Measurements from ENCODE around the gene PRUNE2.

Gene PRUNE2

DNA sequence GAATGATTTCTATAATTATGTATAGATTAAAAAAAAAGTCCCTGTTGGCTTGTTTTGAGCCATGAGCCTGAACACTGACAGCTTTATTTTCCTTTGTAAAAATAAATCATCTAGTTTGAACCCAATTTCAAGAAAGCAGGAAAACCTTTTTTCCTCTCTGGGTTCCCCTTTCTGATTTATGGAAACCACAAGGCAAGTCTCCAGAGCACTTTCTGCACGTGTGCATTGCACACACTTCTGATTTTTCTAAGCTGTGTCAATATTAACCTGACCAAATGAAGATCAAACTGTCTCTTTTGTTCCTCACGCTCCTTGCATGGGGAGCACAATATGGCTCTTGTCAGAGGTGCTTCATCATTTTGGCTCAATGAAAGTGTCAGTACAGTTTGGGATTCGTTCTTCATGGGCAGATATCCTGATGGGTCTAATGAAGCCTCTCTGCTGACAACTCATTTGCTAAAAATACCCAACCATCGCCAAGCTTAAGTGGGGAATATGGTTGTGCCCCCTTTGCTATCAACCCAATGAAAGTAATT lies 180.8 kb downstream of the PRUNE2 start:
- Histone ChIP-seq H3K9ac (ENCODE audit: low read depth, low read length) (no peak overlapping the region), H3K9me3 (ENCODE audit: control insufficient read depth, insufficient read depth, low read length) (no peaks in the 10 kb centered on the region), H3K27me3 (ENCODE audit: control insufficient read depth, insufficient read depth, low read length) (no peaks in the 10 kb centered on the region), H3K4me1 (ENCODE audit: control insufficient read depth, insufficient read depth, low read length) (no peaks in the 10 kb centered on the region), H3K4me3 (ENCODE audit: low read depth, low read length) (no peak overlapping the region), H3K36me3 (ENCODE audit: control insufficient read depth, insufficient read depth, low read length) (no peaks in the 10 kb centered on the region)

DNA sequence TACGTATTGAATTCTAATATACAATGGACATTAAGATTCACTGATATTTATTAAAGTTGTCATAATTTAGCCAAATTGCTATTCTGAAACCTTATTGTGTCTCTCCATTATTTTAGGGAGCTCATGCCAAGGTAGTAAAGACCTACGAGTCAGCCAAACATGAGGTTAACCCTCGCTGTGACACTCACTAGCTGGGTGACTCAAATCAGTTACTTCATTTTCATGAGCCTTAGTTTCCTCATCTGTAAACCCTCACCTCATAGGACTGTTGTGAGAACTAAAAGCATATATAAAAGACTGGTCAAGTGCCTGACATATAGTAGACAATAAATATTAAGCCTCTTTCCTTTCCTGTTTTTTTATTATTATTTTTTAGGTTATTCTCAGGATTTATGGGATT lies 185.7 kb downstream of the PRUNE2 start:
- Histone ChIP-seq H3K9ac (ENCODE audit: low read depth, low read length) (no peak overlapping the region), H3K4me1 (ENCODE audit: control insufficient read depth, insufficient read depth, low read length) (peaks cover 2% of the 10 kb centered on the region), H3K36me3 (ENCODE audit: control insufficient read depth, insufficient read depth, low read length) (no peaks in the 10 kb centered on the region), H3K27me3 (ENCODE audit: control insufficient read depth, insufficient read depth, low read length) (no peaks in the 10 kb centered on the region), H3K9me3 (ENCODE audit: control insufficient read depth, insufficient read depth, low read length) (no peaks in the 10 kb centered on the region), H3K4me3 (ENCODE audit: low read depth, low read length) (no peak overlapping the region)

DNA sequence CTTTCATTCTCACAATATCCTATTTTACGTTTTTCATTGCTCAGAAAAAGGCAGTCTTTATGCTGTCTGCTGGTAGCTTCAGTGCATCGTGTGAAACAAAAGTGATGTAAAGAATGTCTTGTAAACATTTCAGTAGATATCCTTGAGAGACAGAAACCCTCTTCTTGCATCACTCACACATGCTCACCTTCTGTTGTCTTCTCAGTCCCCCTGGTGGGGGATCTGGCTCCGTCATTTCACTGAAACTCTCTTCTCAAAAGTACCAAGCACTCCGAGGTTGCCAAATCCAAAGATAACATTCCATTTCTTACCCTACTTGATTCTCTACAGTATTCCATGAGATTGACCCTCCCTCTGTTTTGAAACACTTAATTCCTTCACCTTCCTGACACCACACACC lies 187.7 kb downstream of the PRUNE2 start:
- Histone ChIP-seq H3K9ac (ENCODE audit: low read depth, low read length) (no peak overlapping the region), H3K4me1 (ENCODE audit: control insufficient read depth, insufficient read depth, low read length) (peaks cover 2% of the 10 kb centered on the region), H3K9me3 (ENCODE audit: control insufficient read depth, insufficient read depth, low read length) (no peaks in the 10 kb centered on the region), H3K27me3 (ENCODE audit: control insufficient read depth, insufficient read depth, low read length) (no peaks in the 10 kb centered on the region), H3K36me3 (ENCODE audit: control insufficient read depth, insufficient read depth, low read length) (no peaks in the 10 kb centered on the region), H3K4me3 (ENCODE audit: low read depth, low read length) (no peak overlapping the region)

DNA sequence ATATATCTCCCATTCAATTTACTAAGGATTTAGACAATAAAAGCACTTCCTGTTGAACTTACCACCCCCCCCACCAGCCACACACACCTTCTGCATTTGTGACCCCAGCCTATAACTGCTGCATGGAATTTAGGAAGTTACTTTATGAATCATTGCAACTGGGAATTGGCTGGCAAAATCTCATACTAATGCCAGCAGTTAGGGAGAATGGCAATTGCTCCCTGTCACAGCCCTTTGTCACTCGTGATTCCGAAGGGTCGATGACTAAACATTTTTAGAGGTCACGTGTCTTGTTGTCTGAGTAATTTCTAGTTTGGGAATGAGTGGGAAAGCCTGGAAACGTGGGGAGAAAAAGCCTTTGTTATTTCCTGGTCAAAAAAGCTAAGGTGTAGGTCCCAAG lies 188.3 kb downstream of the PRUNE2 start:
- H3K36me3 ChIP-seq (ENCODE audit: control insufficient read depth, insufficient read depth, low read length): no peaks in the 10 kb centered on the region

DNA sequence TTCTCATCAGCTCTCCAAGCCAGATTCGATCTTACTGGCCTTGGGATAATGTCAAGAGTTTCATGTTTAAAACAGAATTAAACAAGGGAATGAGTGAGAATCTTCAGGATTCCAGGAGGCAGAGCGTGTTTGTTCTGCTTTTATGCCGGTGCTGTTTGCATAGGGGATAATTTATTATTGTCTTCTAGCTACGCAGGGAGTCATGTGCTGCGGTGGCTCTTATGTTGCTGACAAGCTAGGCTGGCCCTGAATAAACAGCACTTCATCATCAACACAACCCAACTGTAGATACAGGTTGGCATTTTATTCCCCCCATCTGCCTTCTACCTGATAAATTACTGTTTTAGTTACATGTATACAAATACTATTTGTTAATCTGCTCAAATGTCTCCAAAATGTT lies 188.7 kb downstream of the PRUNE2 start:
- peaks cover 2% of the 10 kb centered on the region for H3K4me1 ChIP-seq (ENCODE audit: control insufficient read depth, insufficient read depth, low read length)
- no peak overlapping the region for H3K4me3 ChIP-seq (ENCODE audit: low read depth, low read length)
- no peaks in the 10 kb centered on the region for H3K36me3 ChIP-seq (ENCODE audit: control insufficient read depth, insufficient read depth, low read length)
- no peaks in the 10 kb centered on the region for H3K27me3 ChIP-seq (ENCODE audit: control insufficient read depth, insufficient read depth, low read length)
- no peaks in the 10 kb centered on the region for H3K9me3 ChIP-seq (ENCODE audit: control insufficient read depth, insufficient read depth, low read length)
- H3K9ac ChIP-seq (ENCODE audit: low read depth, low read length): no peak overlapping the region

More for the DNA sequence above, 188.3 kb downstream of the PRUNE2 start:
- H3K4me1 ChIP-seq (ENCODE audit: control insufficient read depth, insufficient read depth, low read length): peaks cover 2% of the 10 kb centered on the region
- no peak overlapping the region for H3K9ac ChIP-seq (ENCODE audit: low read depth, low read length)
- no peaks in the 10 kb centered on the region for H3K27me3 ChIP-seq (ENCODE audit: control insufficient read depth, insufficient read depth, low read length)
- no peak overlapping the region for H3K4me3 ChIP-seq (ENCODE audit: low read depth, low read length)
- H3K9me3 ChIP-seq (ENCODE audit: control insufficient read depth, insufficient read depth, low read length): no peaks in the 10 kb centered on the region

DNA sequence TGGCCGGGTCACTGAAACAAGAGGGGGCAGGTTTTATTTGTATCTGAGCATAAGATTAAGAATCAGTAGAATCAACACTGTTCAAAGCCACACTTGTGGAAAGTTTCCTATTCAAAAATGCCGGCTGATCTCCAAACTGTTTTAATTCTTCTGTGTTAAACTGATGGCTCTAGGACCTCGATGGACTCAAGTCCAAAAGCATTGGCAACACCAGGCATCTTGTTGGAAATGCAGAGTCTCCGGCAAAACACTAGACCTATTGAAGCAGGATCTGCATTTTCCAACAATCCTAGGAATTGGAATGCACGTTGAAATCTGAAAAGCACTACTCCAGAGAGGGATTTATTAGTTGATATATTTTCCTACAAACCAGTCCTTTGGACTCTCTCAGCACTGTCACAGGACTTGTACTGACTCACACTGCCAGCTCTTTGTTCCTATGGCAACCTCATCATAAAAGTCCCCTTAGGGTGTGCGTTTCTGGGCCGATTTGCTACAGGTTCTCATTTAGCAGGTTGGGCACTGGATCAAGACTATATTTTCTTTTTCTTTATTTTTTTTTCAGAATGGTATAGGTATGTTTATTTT lies 189.7 kb downstream of the PRUNE2 start:
- Histone ChIP-seq H3K4me1 (ENCODE audit: control insufficient read depth, insufficient read depth, low read length) (peaks cover 2% of the 10 kb centered on the region), H3K27me3 (ENCODE audit: control insufficient read depth, insufficient read depth, low read length) (no peaks in the 10 kb centered on the region), H3K9ac (ENCODE audit: low read depth, low read length) (no peak overlapping the region), H3K4me3 (ENCODE audit: low read depth, low read length) (no peak overlapping the region), H3K9me3 (ENCODE audit: control insufficient read depth, insufficient read depth, low read length) (no peaks in the 10 kb centered on the region), H3K36me3 (ENCODE audit: control insufficient read depth, insufficient read depth, low read length) (no peaks in the 10 kb centered on the region)

DNA sequence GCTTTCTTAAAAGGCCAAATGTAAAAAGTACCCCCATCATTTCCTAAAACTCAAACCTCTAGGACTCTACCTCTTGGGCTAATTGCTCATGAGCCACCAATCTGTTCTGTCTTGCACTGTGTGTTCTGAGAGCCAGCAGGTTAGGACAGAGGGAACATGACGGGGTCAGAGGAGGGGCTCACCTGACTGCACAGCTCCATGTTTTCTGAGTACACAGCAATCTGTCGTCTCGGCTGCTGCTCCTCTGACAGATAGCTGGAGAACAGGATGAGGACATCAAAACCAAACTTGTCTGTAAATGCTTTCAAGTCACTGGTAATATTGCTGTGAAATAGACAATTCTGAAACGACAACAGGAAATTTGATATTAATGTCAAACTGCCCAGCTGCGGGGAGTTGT lies 192.5 kb downstream of the PRUNE2 start:
- Histone ChIP-seq H3K27me3 (ENCODE audit: control insufficient read depth, insufficient read depth, low read length) (no peaks in the 10 kb centered on the region), H3K36me3 (ENCODE audit: control insufficient read depth, insufficient read depth, low read length) (no peaks in the 10 kb centered on the region), H3K9ac (ENCODE audit: low read depth, low read length) (no peak overlapping the region), H3K9me3 (ENCODE audit: control insufficient read depth, insufficient read depth, low read length) (no peaks in the 10 kb centered on the region), H3K4me3 (ENCODE audit: low read depth, low read length) (no peak overlapping the region), H3K4me1 (ENCODE audit: control insufficient read depth, insufficient read depth, low read length) (peaks cover 2% of the 10 kb centered on the region)

DNA sequence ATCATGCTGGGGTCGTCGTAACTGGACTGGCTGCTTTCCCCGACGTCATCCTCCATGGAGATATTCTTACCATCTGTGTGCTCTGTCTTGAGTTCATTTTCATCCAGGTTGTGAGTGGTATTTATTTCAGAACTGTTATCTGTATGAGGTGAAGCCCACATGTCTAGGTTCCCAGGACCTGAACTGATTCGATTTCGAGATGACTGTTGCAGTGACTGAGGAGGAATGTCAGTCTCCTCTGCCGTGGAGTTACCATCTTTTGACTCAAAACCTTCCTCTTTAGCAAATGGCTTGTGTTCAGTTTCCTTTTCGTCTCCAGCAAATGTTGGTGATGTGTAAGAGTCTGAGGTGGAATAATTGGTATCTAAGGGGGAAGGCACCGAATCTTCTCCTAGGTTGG lies 196.9 kb downstream of the PRUNE2 start:
- H3K4me1 ChIP-seq (ENCODE audit: control insufficient read depth, insufficient read depth, low read length): no peaks in the 10 kb centered on the region
- no peak overlapping the region for H3K9ac ChIP-seq (ENCODE audit: low read depth, low read length)
- no peak overlapping the region for H3K4me3 ChIP-seq (ENCODE audit: low read depth, low read length)
- H3K36me3 ChIP-seq (ENCODE audit: control insufficient read depth, insufficient read depth, low read length): no peaks in the 10 kb centered on the region
- H3K27me3 ChIP-seq (ENCODE audit: control insufficient read depth, insufficient read depth, low read length): no peaks in the 10 kb centered on the region
- no peaks in the 10 kb centered on the region for H3K9me3 ChIP-seq (ENCODE audit: control insufficient read depth, insufficient read depth, low read length)

DNA sequence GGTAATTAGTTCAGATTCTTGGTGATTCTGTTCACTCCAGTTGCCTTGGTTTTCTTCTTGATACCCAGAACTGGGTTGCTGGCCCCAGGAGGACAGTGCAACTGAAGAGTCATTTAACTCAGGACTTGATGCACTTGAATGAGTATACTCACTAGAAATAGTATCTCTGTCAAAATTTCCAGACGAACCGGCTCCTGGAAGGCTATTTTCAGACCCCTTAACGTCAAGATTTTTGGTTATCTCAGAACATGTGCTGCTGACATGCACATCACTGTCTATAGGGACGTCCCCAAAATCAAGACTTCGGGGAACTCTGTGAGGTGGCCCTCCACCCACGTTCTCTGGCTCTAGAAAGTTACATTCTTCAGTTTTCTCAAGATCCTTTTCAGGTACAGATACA lies 198.4 kb downstream of the PRUNE2 start:
- Histone ChIP-seq H3K36me3 (ENCODE audit: control insufficient read depth, insufficient read depth, low read length) (no peaks in the 10 kb centered on the region), H3K27me3 (ENCODE audit: control insufficient read depth, insufficient read depth, low read length) (no peaks in the 10 kb centered on the region), H3K9me3 (ENCODE audit: control insufficient read depth, insufficient read depth, low read length) (no peaks in the 10 kb centered on the region), H3K4me1 (ENCODE audit: control insufficient read depth, insufficient read depth, low read length) (no peaks in the 10 kb centered on the region), H3K9ac (ENCODE audit: low read depth, low read length) (no peak overlapping the region), H3K4me3 (ENCODE audit: low read depth, low read length) (no peak overlapping the region)

DNA sequence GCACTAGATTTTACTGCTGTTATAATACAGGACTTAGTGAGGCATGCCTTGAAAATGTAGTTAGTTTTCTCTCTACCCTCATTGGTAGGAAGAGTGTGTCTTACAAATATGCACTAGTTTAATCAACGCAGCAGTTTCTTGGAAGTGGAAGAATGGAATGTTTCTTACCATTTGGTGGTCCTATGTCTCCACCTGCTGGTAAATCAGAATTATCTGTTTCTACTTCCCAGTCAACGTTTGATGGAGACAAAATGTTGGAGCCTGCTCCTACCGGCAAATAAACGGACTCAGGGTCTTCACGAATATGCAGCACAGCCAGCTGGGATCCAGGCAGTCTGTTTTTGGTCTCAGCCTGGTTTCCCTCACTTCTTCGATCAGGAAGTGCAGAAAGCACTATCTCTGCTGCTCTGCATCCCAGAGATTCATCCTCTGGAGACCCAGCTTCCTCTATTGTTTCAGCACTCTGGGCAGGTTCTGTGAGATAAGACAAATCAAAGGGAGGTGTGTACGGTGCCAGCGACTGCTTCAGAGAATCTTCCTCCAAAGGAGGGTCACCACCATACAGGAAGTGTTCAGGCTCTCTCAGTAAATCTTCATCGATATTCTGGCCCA lies 201.2 kb downstream of the PRUNE2 start:
- no peaks in the 10 kb centered on the region for H3K27me3 ChIP-seq (ENCODE audit: control insufficient read depth, insufficient read depth, low read length)
- H3K9me3 ChIP-seq (ENCODE audit: control insufficient read depth, insufficient read depth, low read length): no peaks in the 10 kb centered on the region
- no peaks in the 10 kb centered on the region for H3K36me3 ChIP-seq (ENCODE audit: control insufficient read depth, insufficient read depth, low read length)
- no peak overlapping the region for H3K9ac ChIP-seq (ENCODE audit: low read depth, low read length)
- H3K4me1 ChIP-seq (ENCODE audit: control insufficient read depth, insufficient read depth, low read length): no peaks in the 10 kb centered on the region
- no peak overlapping the region for H3K4me3 ChIP-seq (ENCODE audit: low read depth, low read length)

DNA sequence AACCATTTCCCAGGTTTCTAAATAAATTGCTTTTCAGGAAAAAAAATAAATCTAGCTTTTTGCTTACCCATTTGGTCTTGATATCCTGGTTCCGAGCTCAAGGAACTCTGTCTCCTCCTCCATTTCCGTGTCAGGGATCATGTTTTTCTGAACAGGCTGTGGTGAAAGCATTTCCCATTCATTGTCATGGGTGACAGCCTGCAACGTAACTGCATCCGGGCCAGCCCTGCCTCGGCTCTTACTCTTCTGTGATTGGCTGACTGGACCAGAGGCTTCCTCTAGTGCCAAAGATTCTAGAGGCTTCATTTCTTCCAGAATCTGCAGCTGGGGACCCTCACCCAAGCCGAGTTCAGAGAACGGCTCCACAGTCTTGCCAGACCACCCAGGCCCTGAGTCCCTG lies 202.6 kb downstream of the PRUNE2 start:
- H3K4me1 ChIP-seq (ENCODE audit: control insufficient read depth, insufficient read depth, low read length): no peaks in the 10 kb centered on the region
- H3K9ac ChIP-seq (ENCODE audit: low read depth, low read length): no peak overlapping the region
- H3K27me3 ChIP-seq (ENCODE audit: control insufficient read depth, insufficient read depth, low read length): no peaks in the 10 kb centered on the region

DNA sequence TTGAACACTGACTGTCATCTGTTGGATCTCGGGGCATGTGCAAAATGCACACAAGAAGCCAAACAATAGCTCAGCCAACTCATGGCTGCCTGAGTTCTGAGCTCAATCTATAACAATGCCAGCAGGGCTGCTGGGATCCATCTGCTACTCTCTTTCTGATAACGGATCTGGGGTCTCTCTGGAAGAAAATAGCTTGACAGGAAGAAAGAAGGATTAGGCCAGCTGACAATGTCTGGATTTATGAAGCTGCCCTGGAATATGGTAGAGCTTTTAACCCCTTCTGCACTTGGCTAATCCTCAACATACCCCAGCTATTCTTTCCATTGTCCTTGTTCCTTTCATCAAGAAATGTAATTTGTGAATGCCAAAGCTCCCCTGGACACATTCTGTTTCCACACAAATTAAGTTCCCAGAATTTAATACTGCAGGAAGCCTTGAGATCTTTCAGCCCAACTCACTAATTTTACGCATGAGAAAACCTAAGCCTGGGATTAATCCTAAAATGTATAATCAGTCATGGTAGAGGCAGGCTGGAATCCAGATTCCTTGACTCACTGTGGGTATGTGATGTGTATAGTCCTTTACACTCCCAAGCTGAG lies 204.4 kb downstream of the PRUNE2 start:
- no peak overlapping the region for H3K9ac ChIP-seq (ENCODE audit: low read depth, low read length)
- H3K4me1 ChIP-seq (ENCODE audit: control insufficient read depth, insufficient read depth, low read length): no peaks in the 10 kb centered on the region
- H3K36me3 ChIP-seq (ENCODE audit: control insufficient read depth, insufficient read depth, low read length): no peaks in the 10 kb centered on the region
- H3K4me3 ChIP-seq (ENCODE audit: low read depth, low read length): no peak overlapping the region
- no peaks in the 10 kb centered on the region for H3K27me3 ChIP-seq (ENCODE audit: control insufficient read depth, insufficient read depth, low read length)
- H3K9me3 ChIP-seq (ENCODE audit: control insufficient read depth, insufficient read depth, low read length): no peaks in the 10 kb centered on the region

More for the DNA sequence above, 202.6 kb downstream of the PRUNE2 start:
- Histone ChIP-seq H3K9me3 (ENCODE audit: control insufficient read depth, insufficient read depth, low read length) (no peaks in the 10 kb centered on the region), H3K36me3 (ENCODE audit: control insufficient read depth, insufficient read depth, low read length) (no peaks in the 10 kb centered on the region), H3K4me3 (ENCODE audit: low read depth, low read length) (no peak overlapping the region)
